Mesenchymal stem cell (in vitro differentiated cells and primary cell): ENCODE data around the gene RASL10B.
"Not testable (repeated sequence)": the region's sequence is repeated elsewhere in the genome, so short reads cannot be mapped to it uniquely, and the experiment has no call there.

Source experiments
- DNase-seq: peaks from one replicate; pipeline ENCODE4 v3.0.0-alpha.2; 2013
- H2AFZ ChIP-seq: one replicate; pipeline ENCODE4 v1.6.1; 2013; ENCODE audit warnings: low read depth, mild to moderate bottlenecking, control low read depth, inconsistent platforms, low read length, moderate library complexity
- H2AK5ac ChIP-seq: 2 replicates; pipeline ENCODE4 v1.6.1; 2013; ENCODE audit warnings: low read length, moderate library complexity, mild to moderate bottlenecking, inconsistent platforms; ENCODE audit not compliant: severe bottlenecking
- H2BK120ac ChIP-seq: one replicate; pipeline ENCODE4 v1.6.1; 2013; ENCODE audit warnings: low read depth, mild to moderate bottlenecking, inconsistent platforms, low read length, moderate library complexity
- H2BK12ac ChIP-seq, 2 experiments: one replicate each; pipeline ENCODE4 v1.6.1; 2013; ENCODE audit warnings: inconsistent platforms in 2 of 2, low read length in 2 of 2, mild to moderate bottlenecking in 2 of 2, moderate library complexity in 2 of 2, control low read depth in 1 of 2
- H2BK15ac ChIP-seq: one replicate; pipeline ENCODE4 v1.6.1; 2013; ENCODE audit warnings: mild to moderate bottlenecking, low read depth, inconsistent platforms; ENCODE audit not compliant: poor library complexity, severe bottlenecking
- H2BK5ac ChIP-seq: 2 replicates; pipeline ENCODE4 v1.6.1; 2013; ENCODE audit warnings: low read depth, mild to moderate bottlenecking, low read length, control low read depth, inconsistent platforms; ENCODE audit not compliant: poor library complexity, severe bottlenecking
- H3K14ac ChIP-seq, 2 experiments: one replicate each; pipeline ENCODE4 v1.6.1; 2013; ENCODE audit warnings: inconsistent platforms in 2 of 2, low read length in 2 of 2, control low read depth in 1 of 2, mild to moderate bottlenecking in 1 of 2, moderate library complexity in 1 of 2
- H3K18ac ChIP-seq, 2 experiments: one replicate each; pipeline ENCODE4 v1.6.1; 2013; ENCODE audit warnings: inconsistent platforms in 2 of 2, low read length in 2 of 2, control low read depth in 1 of 2, low read depth in 1 of 2, mild to moderate bottlenecking in 1 of 2
- H3K23ac ChIP-seq, 2 experiments: one replicate each; pipeline ENCODE4 v1.6.1; 2013; ENCODE audit warnings: inconsistent platforms in 2 of 2, low read length in 2 of 2, mild to moderate bottlenecking in 2 of 2, moderate library complexity in 2 of 2, control low read depth in 1 of 2
- H3K27ac ChIP-seq: 2 replicates; pipeline ENCODE4 v1.5.1; 2013; ENCODE audit warnings: mild to moderate bottlenecking, moderate library complexity, low read length, control low read depth, inconsistent platforms; ENCODE audit not compliant: poor library complexity, severe bottlenecking
- H3K27me3 ChIP-seq, 2 experiments: 2 replicates each; pipeline versions ENCODE4 v1.6.1 to v1.7.0; 2013; ENCODE audit warnings: low read length in 2 of 2, mild to moderate bottlenecking in 2 of 2, moderate library complexity in 2 of 2, control low read depth in 1 of 2, inconsistent platforms in 1 of 2; ENCODE audit not compliant: control insufficient read depth in 1 of 2, insufficient read depth in 1 of 2
- H3K36me3 ChIP-seq, 2 experiments: 2 replicates each; pipeline versions ENCODE4 v1.6.1 to v1.7.0; 2013; ENCODE audit warnings: low read length in 2 of 2, control low read depth in 1 of 2, inconsistent platforms in 1 of 2, low read depth in 1 of 2, mild to moderate bottlenecking in 1 of 2; ENCODE audit not compliant: insufficient read depth in 2 of 2, control insufficient read depth in 1 of 2
- H3K4ac ChIP-seq, 2 experiments: one replicate each; pipeline ENCODE4 v1.6.1; 2013; ENCODE audit warnings: inconsistent platforms in 2 of 2, low read length in 2 of 2, mild to moderate bottlenecking in 2 of 2, moderate library complexity in 2 of 2, control low read depth in 1 of 2, low read depth in 1 of 2
- H3K4me1 ChIP-seq: 2 replicates; pipeline ENCODE4 v1.6.1; 2013; ENCODE audit warnings: low read depth, low read length, control low read depth; ENCODE audit not compliant: control insufficient read depth, insufficient read depth
- H3K4me2 ChIP-seq: 2 replicates; pipeline ENCODE4 v1.6.1; 2013; ENCODE audit warnings: low read length, mild to moderate bottlenecking, inconsistent platforms; ENCODE audit not compliant: poor library complexity, severe bottlenecking
- H3K4me3 ChIP-seq, 2 experiments: 2 replicates each; pipeline versions ENCODE4 v1.5.1 to v1.7.0; 2013; ENCODE audit warnings: low read length in 2 of 2, mild to moderate bottlenecking in 2 of 2, control low read depth in 1 of 2, low read depth in 1 of 2; ENCODE audit not compliant: insufficient read depth in 1 of 2
- H3K79me1 ChIP-seq: replicated peaks from 2 replicates; pipeline ENCODE4 v1.6.1; 2013; ENCODE audit warnings: mild to moderate bottlenecking, control low read depth, low read length, inconsistent platforms; ENCODE audit not compliant: poor library complexity, severe bottlenecking
- H3K9ac ChIP-seq: 2 replicates; pipeline ENCODE4 v1.7.0; 2013; ENCODE audit warnings: mild to moderate bottlenecking, low read length, moderate library complexity
- H3K9me3 ChIP-seq: 2 replicates; pipeline ENCODE4 v1.7.0; 2013; ENCODE audit warnings: mild to moderate bottlenecking, low read length; ENCODE audit not compliant: control insufficient read depth
- H4K8ac ChIP-seq: one replicate; pipeline ENCODE4 v1.6.1; 2013; ENCODE audit warnings: inconsistent platforms, mild to moderate bottlenecking, low read length, moderate library complexity
- H4K91ac ChIP-seq: one replicate; pipeline ENCODE4 v1.6.1; 2013; ENCODE audit warnings: mild to moderate bottlenecking, low read length, inconsistent platforms
- WGBS: methylation state at CpG from one replicate; pipeline ENCODE4 v1.1.7; 2013; ENCODE audit warnings: mixed read lengths; 5-methylcytosine and 5-hydroxymethylcytosine counted together

Gene RASL10B

DNA sequence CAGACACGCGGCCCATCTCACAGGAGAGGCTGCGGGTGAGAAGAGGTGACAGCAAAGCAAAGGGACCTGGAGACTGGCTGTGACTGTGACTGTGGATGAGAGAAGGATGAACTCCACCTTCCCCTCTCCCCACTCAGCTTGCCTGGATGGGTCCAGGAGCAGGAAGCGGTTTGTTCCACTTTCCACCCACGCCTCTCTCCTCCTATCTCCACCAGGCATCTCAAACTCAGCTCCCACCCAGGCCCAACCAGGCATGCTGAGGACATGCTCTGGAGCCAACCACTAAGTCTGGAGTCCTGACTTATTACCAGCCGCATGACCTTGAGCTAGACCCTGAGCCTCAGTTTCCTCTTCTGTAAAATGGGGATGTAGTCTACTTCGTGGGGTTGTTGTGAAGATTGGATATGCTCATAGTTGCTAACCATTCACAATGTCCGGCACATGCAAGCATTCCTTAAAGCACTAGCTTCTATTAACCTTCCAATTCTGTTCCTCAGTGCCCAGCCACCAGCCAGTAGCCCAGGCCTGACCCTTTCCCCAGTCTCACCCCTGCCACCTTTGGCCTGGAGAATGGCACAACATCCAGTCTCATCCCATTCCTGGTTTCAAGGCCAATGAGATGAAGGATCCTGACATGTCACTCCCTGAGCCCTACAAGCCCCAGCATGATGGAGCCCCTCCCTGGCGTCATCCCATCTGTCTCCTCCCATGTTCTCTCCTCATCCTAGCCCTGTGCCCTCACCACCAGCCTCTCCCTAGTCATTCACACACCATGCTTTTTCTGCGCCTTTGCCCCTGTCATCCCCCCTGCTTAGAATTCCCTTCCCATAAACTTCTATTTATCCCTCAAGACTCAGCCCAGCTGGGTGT lies 19.3 kb downstream of the RASL10B start:
- Histone ChIP-seq H3K27ac (no peak overlapping the region), H3K23ac (peak overlapping the region in 1 of 2 experiments; percentile 15), H3K14ac (no peak overlapping the region), H3K79me1 (no peaks in the 10 kb centered on the region), H3K9ac (no peak overlapping the region), H3K4me2 (no peak overlapping the region), H3K9me3 (no peaks in the 10 kb centered on the region), H3K4ac (no peak overlapping the region), H2BK15ac (no peak overlapping the region), H4K8ac (no peak overlapping the region), H4K91ac (no peak overlapping the region), H3K27me3 (peaks cover 54 to 74% of the 10 kb centered on the region in 2 experiments), H2AFZ (no peak overlapping the region), H3K4me3 (no peak overlapping the region), H3K4me1 (peaks cover 4% of the 10 kb centered on the region), H3K36me3 (no peaks in the 10 kb centered on the region), H2BK12ac (no peak overlapping the region), H2BK120ac (no peak overlapping the region), H2BK5ac (no peak overlapping the region), H2AK5ac (no peak overlapping the region), H3K18ac (no peak overlapping the region)
- no peak for DNase-seq
- 92% methylated on average over 7 of the region's 10 CpGs for WGBS

DNA sequence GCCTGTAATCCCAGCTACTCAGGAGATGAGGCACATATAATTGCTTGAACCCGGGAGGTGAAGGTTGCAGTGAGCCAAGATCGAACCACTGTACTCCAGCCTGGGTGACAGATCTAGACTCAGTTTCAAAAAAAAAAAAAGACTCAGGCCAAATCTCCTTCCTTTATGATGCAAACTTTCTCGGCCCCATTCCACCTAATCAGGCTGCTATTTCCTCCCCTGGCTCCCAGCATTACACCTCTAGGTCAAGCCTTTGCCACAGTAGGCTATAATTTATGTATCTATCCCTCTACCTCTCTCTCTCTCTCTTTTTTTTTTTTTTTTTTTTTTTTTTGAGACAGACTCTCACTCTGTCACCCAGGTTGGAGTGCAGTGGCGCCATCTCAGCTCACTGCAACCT lies 20.1 kb downstream of the RASL10B start:
- H3K4me1 ChIP-seq, H3K14ac ChIP-seq, H3K36me3 ChIP-seq, H3K23ac ChIP-seq, H3K18ac ChIP-seq, H3K27ac ChIP-seq, H2AFZ ChIP-seq, H2AK5ac ChIP-seq, DNase-seq, H2BK12ac ChIP-seq, H2BK5ac ChIP-seq, H3K4me3 ChIP-seq, H3K9ac ChIP-seq, H3K4me2 ChIP-seq, H3K4ac ChIP-seq, H4K8ac ChIP-seq, H4K91ac ChIP-seq, H2BK120ac ChIP-seq, H2BK15ac ChIP-seq, H3K9me3 ChIP-seq, H3K79me1 ChIP-seq: not testable (repeated sequence)
- 75% methylated on average over 3 of the region's 4 CpGs for WGBS
- H3K27me3 ChIP-seq: peaks cover 54 to 70% of the 10 kb centered on the region in 2 experiments

DNA sequence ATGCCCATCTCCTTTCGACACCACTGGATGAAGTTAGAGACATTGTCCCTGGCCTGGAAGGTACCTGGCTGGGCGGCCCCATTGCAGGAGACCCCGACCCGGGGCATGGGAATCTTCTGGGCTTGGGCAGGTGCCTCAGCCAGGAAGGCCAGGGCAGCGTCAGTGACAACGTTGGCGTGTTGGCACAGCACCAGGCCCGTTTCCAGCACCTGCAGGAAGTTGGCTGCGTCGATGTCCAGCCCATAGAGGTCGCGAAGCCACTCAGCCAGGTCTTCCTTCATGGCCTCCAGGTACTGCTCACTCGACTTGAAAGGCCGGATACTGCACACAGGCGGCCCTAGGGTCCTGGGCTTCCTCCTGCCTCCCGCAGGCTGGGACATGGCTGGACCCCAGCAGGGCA lies 21.0 kb downstream of the RASL10B start:
- Histone ChIP-seq H3K18ac (no peak overlapping the region), H3K4me3 (no peak overlapping the region), H2BK12ac (no peak overlapping the region), H2AK5ac (no peak overlapping the region), H4K91ac (no peak overlapping the region), H3K79me1 (no peaks in the 10 kb centered on the region), H3K14ac (no peak overlapping the region), H3K27ac (no peak overlapping the region), H3K23ac (no peak overlapping the region), H3K9ac (no peak overlapping the region), H2AFZ (no peak overlapping the region), H3K4me2 (no peak overlapping the region), H3K4me1 (peaks cover 4% of the 10 kb centered on the region), H2BK15ac (peak overlapping the region; percentile 34), H3K4ac (no peak overlapping the region), H4K8ac (no peak overlapping the region), H3K36me3 (no peaks in the 10 kb centered on the region), H2BK5ac (no peak overlapping the region), H3K27me3 (peaks cover 54 to 64% of the 10 kb centered on the region in 2 experiments), H3K9me3 (no peaks in the 10 kb centered on the region), H2BK120ac (no peak overlapping the region)
- DNase-seq: no peak
- WGBS: 87% methylated on average over 16 of the region's 16 CpGs

DNA sequence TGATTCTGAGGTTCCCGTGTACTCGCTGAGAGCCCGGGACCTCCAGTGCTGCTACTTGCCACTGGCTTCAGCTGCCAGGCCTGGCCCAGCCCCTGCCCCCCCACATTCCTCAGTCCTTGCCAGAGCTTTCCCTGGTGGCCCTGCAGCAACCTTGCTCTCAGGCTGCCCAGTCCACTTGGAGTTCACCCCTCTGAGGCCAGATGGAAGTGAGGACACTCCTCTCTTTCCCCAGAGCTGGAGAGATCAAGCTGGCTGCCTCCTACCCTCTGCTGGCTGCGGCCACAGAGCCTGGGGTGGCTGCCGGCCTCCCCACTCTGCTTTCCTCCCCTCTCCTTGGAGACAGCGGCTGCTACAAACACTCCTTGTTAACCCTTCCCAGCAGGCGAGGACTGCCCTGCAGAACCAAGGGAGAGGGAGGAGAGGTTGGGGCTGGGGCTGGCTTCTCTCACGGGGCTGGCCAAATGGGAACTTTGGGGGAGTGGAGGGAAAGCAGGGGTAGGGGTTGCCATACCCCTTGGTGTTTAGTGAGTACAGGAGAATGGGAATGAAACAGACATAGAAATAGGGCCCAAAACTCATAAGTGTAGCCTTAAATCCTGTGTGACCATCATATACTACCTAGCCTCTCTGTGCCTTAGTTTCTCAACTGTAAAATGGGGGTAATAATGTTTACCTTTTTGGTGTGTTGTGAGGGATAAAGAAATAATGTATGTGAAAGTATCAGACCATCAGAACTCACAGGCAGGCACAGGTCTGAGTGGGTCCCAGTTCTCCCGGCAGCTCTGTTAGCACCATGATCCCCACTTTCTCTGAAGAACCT lies 21.7 kb downstream of the RASL10B start, which contains the start of gene GAS2L2:
Gene GAS2L2 (minus strand): TSS at position 295 of the 820 bp plus-strand sequence. CDS start 389 bp downstream, outside the sequence.
- no peak within 1 kb of the TSS for H3K4me2 ChIP-seq
- peaks cover 49 to 61% of the 10 kb centered on the region in 2 experiments for H3K27me3 ChIP-seq
- H3K36me3 ChIP-seq: no peaks in the 10 kb centered on the region
- no peak within 1 kb of the TSS for H2BK5ac ChIP-seq
- no peak within 1 kb of the TSS for H2AK5ac ChIP-seq
- no peak within 1 kb of the TSS for H3K9ac ChIP-seq
- no peak within 1 kb of the TSS for H3K23ac ChIP-seq
- H2BK12ac ChIP-seq: no peak within 1 kb of the TSS
- H3K18ac ChIP-seq: no peak within 1 kb of the TSS
- 74% methylated on average over 8 of the region's 9 CpGs for WGBS
- H3K4me3 ChIP-seq: no peak within 1 kb of the TSS
- no peak for DNase-seq
- peak within 1 kb of the TSS; percentile 34 for H2BK15ac ChIP-seq
- no peak within 1 kb of the TSS for H2AFZ ChIP-seq
- no peak within 1 kb of the TSS for H4K91ac ChIP-seq
- H4K8ac ChIP-seq: no peak within 1 kb of the TSS
- H3K4me1 ChIP-seq: peaks cover 4% of the 10 kb centered on the region
- H3K9me3 ChIP-seq: no peaks in the 10 kb centered on the region
- no peaks in the 10 kb centered on the region for H3K79me1 ChIP-seq
- H3K4ac ChIP-seq: no peak within 1 kb of the TSS
- H2BK120ac ChIP-seq: no peak within 1 kb of the TSS
- H3K27ac ChIP-seq: no peak within 1 kb of the TSS
- no peak within 1 kb of the TSS for H3K14ac ChIP-seq
